Cerebellar nuclear complex (tissue), 1 donor: Measurements from ENCODE around the gene PLPP3.

Experiments
- DNase-seq, 2 experiments: peaks; one replicate each; lab custom pipeline; 2025; lab: John Stamatoyannopoulos, UW

PLPP3 gene

GRCh38 chr1:56461158-56462127 lies 117.9 kb downstream of the PLPP3 start:
- no peak for DNase-seq

- no peak for DNase-seq
Observed at GRCh38 chr1:56459260-56459659, 120.1 kb downstream of the PLPP3 start.

- no peak for DNase-seq
Observed at GRCh38 chr1:56457756-56458375, 121.5 kb downstream of the PLPP3 start.

- no peak for DNase-seq
Observed at GRCh38 chr1:56456435-56457101, 122.8 kb downstream of the PLPP3 start.

DNA sequence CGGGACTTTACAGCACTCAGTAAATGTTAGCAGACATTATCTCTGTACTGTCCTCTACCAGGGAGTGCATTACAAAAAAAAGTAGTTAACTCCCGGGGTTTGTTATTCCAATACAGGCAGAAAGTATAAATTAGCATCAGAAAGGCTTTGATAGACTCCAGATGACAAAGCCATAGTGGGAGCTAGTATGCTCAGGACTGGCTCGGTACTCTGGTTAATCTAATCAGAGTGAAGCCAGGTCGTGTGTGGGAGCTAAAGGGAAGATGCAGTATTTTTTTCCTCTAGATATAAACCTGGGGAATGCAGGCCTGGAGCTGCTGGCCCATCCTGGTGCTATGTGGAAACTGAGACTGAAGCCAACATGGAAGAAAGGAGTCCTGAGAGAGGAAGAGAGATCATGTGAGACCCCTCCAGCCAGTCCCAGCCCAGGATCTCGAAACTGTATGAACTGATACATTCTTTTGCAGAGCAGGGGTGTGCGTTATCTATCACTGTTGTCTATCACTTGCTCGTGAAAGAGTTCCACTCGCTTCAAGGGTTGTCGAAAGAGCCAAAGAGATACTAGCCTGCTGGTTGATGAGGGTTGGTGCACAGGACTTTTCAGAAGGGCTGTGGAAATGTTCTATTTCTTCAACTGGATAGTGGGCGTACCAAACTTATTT lies 125.8 kb downstream of the PLPP3 start:
- DNase-seq, result no peak

DNA sequence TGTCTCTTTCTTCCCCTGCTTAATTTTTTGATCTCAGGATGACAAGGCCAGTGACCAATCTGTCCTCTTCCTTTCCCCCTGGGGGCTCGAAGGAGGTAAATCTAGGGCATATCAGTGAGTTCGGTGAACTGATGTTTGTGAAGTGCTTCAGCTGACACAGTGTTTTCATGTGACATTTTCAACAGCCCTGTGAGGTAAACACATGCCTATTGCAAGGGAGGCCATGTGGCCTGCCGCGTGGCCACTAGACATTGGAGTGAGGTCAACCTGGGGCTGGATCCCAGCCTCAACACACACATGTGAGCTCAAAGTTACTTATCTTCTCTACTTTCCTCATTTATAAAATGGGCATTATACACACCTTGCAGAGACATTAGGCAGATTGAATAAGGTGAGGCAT lies 126.3 kb downstream of the PLPP3 start:
- no peak for DNase-seq

- no peak for DNase-seq
Observed at GRCh38 chr1:56452027-56453011, 127.0 kb downstream of the PLPP3 start.

GRCh38 chr1:56451491-56451890 lies 127.9 kb downstream of the PLPP3 start:
- DNase-seq, result no peak

GRCh38 chr1:56450004-56450666 lies 129.2 kb downstream of the PLPP3 start:
- no peak for DNase-seq

- no peak for DNase-seq
Observed at GRCh38 chr1:56448529-56449300, 130.6 kb downstream of the PLPP3 start.

DNA sequence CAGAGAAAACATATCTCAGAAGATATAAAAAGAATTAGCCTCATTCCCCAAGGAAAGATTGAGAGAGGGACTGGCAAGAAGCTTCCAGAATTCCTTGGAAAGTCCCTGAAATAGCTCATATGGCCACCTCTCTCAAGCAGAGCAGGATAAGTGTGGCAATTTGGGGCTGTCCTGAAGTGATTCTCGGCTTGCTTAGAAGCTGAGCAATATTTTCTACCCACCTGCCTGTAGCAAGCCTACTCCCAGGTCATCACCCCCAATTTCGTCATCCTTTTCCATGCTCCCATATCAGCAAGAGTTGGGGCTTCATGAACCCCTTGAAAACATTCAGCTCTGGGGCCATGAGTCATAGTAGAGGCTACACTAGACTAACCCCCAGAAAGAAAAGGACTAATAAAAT lies 131.5 kb downstream of the PLPP3 start:
- no peak for DNase-seq

DNA sequence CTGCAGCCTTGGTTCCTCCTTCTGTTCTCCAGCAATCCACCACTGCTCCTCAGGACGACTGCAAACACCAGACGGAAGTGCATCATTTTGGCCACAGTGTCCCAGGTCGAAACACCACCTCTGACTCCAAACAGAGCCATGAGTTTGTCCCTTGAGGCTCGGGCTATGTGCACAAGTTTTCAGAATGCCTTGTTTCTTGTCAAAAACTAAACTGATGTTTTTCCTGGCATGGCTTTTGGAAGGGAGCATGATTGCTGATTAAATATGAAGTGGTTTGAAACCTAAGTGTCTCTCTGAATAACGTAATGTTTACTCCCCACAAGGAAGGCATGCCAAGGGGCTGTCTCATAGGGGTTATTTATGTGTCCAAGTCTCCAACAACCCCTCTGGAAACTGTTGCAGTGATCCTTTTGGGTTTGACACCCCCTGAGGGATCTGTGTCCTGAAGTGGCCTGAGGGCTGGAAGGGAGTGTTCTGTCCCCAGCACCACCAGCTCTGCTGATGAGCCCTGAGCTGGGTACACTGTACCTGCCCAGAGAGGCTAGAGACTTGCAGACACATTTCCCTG lies 132.7 kb downstream of the PLPP3 start:
- DNase-seq, result no peak

DNA sequence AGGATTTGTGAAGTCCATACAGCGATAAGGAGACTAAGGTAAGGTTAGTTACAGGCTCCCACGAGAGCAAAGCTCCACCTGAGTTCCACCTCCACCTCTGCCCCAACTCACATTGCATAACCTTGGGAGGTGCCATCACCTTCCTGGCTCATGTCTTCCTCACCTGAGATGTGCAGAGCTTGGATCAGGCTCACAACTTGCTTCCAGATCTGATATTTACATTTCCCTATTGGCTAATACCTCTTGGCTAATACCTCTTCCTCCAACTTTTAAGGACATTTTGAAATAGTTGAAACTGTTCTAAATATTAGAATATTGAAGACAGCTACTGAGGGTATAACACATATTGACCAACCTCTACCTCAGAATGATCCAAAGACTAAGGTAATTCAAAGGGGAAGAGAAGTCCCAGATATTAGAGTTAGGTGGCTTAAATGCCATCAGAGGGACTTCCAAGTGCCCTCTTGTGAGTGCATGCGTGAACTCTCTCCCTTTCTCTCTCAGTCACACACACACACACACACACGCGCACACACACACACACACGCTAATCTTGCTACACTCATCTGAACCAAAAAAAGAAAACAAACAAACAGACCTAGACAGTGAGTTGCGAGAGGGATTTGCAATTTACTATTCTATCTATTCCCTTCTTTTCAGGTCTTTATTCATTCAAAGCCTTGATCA lies 134.3 kb downstream of the PLPP3 start:
- no peak for DNase-seq
